Heart right ventricle (tissue), 16 donors: ENCODE results near the gene NR5A1. TPM values are rescaled to one million over a fixed set of nuclear protein-coding genes. Genes with fewer than 3 reads are reported as not detected.

Experiments
- ATAC-seq, 8 donors: fragments of 200-7000 bp; cut with Tn5 transposase; one replicate each; pipeline ENCODE4 v1.9.1; 2020; ENCODE audit warnings: mild to moderate bottlenecking in 8 of 8, moderate library complexity in 8 of 8, moderate number of reproducible peaks in 1 of 8
- DNase-seq, 2 donors: peaks; one replicate each; pipeline ENCODE4 v3.0.0-alpha.2; 2020
- H3K27ac ChIP-seq, 10 donors: fragments of 200-600 bp; sonication (generic) in 2 of 10; one replicate each; pipeline versions ENCODE4 v1.5.0 to v1.8.0; 2020 to 2022; ENCODE audit warnings: mild to moderate bottlenecking in 3 of 10
- H3K27me3 ChIP-seq, 7 donors: fragments of 200-600 bp; one replicate each; pipeline ENCODE4 v1.8.0; 2021 to 2022; ENCODE audit warnings: mild to moderate bottlenecking in 2 of 7
- H3K36me3 ChIP-seq, 9 donors: fragments of 200-600 bp; sonication (generic) in 1 of 9; one replicate each; pipeline versions ENCODE4 v1.5.0 to v1.8.0; 2020 to 2022; ENCODE audit warnings: mild to moderate bottlenecking in 2 of 9
- H3K4me1 ChIP-seq, 9 donors: fragments of 200-600 bp; sonication (generic) in 1 of 9; one replicate each; pipeline versions ENCODE4 v1.5.0 to v1.8.0; 2020 to 2022; ENCODE audit warnings: mild to moderate bottlenecking in 4 of 9
- H3K4me3 ChIP-seq, 10 donors: fragments of 200-600 bp; sonication (generic) in 2 of 10; one replicate each; pipeline versions ENCODE4 v1.5.0 to v1.8.0; 2020 to 2022; ENCODE audit warnings: mild to moderate bottlenecking in 7 of 10, moderate library complexity in 2 of 10
- H3K9me3 ChIP-seq, 11 donors: fragments of 200-600 bp in 10 of 11; sonication (generic) in 2 of 11; one replicate each; pipeline versions ENCODE4 v1.5.0 to v1.8.0; 2013 to 2022; ENCODE audit warnings: mild to moderate bottlenecking in 2 of 11, control low read depth in 1 of 11, moderate library complexity in 1 of 11
- WGBS, 2 donors: extraction: QIAGEN DNeasy Blood & Tissue Kit; methylation state at CpG; one replicate each; pipeline ENCODE4 v1.1.7; 2013; ENCODE audit warnings: inconsistent platforms in 1 of 2; 5-methylcytosine and 5-hydroxymethylcytosine counted together
- intact Hi-C, 10 donors: fragments of 100-400 bp; cut with DNase I; formaldehyde crosslinking; loops; one replicate each; pipeline versions ENCODE4 v1.11.1 to v1.14.2; 2022
- polyA plus RNA-seq, 2 donors: library from polyadenylated mRNA; stranded (reverse); fragments of 200-250 nt; gene quantifications; one replicate each; pipeline ENCODE4 v1.2.3, GENCODE V29; 2013
- total RNA-seq, 10 donors: library from RNA; stranded (reverse); fragmentation: NEBNext Ultra II Directional in 3 of 10; extraction: Animal tissue kit (Norgen Biotek cat#: 25700) in 3 of 10; gene quantifications; one replicate each; pipeline versions ENCODE4 v1.2.1 to v1.2.4, GENCODE V29; 2021 to 2023
- TF ChIP-seq, protein P1 (sequence below), 9 donors: fragments of 200-600 bp; sonication (generic) in 2 of 9; IDR thresholded peaks; one replicate each; pipeline versions ENCODE4 v1.5.0 to v1.8.0; 2021 to 2022; ENCODE audit warnings: antibody characterized with exemption in 9 of 9, mild to moderate bottlenecking in 5 of 9, moderate library complexity in 1 of 9
- donor health status: Arrhythmogenic right ventricular cardiomyopathy.
- donor health status: ischemic (EF 13 %, LVEDD 7.1; RV severe dilation, severe dysfunction).
- donor health status: healthy with polysubstance abuse.
- donor health status: DM: no; HTN: yes; CAD: no.
- donor health status: DM: no; HTN: no; CAD: no.
- donor health status: ischemic (EF 25% LVEDD 6.9; RV normal size, moderate dysfunction).
- donor health status: ischemic (EF 25% LVEDD 5.7; RV mildly dilated, moderate dysfunction).
- donor health status: healthy.
- donor health status: DM: yes; HTN: yes; CAD: no.
- donor health status: Ischemic cardiomyopathy.
- donor health status: ischemic (EF 35%, LVEDD 5.7; RV mildly dilated, moderate dysfunction).
- donor health status: nonischemic (EF 11% LVEDD 7.7; RV severe dilation, severe dysfunction).
- donor health status: DM: yes; HTN: yes; CAD: no.
- donor health status: PGD.
- donor health status: ischemic (EF 29% LVEDD 5.4; RV normal size, mild dysfunction).
- donor health status: nonischemic (EF 23%, LVEDD 6.1; RV moderate dilation, normal function).

The NR5A1 gene
- total and polyA plus RNA-seq, 12 donors: 0.01 to 0.15 TPM; not detected in 10

DNA sequence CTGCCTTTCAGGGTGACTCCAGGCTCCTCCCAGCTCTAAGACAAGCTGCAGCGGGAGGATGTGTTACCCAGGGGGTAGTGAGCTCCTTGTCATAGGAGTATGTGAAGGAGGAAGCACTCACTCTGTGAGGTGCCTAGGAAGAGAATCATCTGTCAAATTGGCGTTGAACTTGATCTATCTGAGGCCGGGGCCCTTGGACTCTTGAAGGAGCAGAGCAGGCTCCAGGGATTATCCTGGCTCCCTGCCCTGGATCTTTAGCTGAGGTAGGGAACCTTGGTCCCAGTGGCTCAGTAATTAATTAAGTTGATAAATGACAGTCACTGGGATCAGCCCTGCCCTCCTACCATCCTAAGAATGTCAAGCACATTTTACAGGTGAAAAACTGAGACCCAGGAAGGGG is 41.5 kb downstream of the NR5A1 start:
- Histone ChIP-seq H3K4me1 (no peaks in the 10 kb centered on the region), H3K36me3 (no peaks in the 10 kb centered on the region), H3K27me3 (peaks cover 0 to 22% (median 7%) of the 10 kb centered on the region in 7 donors), H3K4me3 (no peak overlapping the region), H3K27ac (no peak overlapping the region), H3K9me3 (peaks cover 0 to 9% (median 0%) of the 10 kb centered on the region in 11 donors)
- ATAC-seq (no peak), DNase-seq (no peak)
- intact Hi-C loops: no loop called here
- 65 to 72% methylated on average over 3 of the region's 3 CpGs for WGBS, 2 donors
- TF ChIP-seq, protein P1, sequence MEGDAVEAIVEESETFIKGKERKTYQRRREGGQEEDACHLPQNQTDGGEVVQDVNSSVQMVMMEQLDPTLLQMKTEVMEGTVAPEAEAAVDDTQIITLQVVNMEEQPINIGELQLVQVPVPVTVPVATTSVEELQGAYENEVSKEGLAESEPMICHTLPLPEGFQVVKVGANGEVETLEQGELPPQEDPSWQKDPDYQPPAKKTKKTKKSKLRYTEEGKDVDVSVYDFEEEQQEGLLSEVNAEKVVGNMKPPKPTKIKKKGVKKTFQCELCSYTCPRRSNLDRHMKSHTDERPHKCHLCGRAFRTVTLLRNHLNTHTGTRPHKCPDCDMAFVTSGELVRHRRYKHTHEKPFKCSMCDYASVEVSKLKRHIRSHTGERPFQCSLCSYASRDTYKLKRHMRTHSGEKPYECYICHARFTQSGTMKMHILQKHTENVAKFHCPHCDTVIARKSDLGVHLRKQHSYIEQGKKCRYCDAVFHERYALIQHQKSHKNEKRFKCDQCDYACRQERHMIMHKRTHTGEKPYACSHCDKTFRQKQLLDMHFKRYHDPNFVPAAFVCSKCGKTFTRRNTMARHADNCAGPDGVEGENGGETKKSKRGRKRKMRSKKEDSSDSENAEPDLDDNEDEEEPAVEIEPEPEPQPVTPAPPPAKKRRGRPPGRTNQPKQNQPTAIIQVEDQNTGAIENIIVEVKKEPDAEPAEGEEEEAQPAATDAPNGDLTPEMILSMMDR (IDR thresholded peaks at IDR 0.05): no peak

DNA sequence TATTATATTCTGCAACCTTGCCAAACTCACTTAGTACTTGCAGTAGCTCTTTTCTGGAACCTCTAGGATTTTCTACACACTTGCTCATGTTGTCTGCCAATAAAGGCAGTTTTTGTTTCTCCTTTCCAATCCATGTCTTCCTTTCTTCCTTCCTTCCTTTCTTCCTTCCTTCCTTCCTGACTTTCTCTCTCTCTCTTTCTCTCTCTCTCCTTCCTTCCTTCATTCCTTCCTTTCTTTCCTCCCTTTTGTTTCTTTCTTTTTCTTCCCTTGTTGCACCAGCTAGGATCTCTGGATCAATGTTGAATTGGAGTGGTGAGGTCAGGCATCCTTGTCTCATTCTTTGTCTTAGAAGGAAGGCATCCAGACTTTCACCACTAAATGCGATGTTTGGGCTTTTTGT is 44.5 kb downstream of the NR5A1 start:
- no peak overlapping the region for H3K4me3 ChIP-seq
- no peak overlapping the region for H3K27ac ChIP-seq
- ATAC-seq: no peak
- TF ChIP-seq, protein P1 (IDR thresholded peaks at IDR 0.05): no peak
- WGBS, 2 donors: 91 to 94% methylated on average over 1 of the region's 1 CpG
- peaks cover 0 to 15% (median 0%) of the 10 kb centered on the region in 7 donors for H3K27me3 ChIP-seq
- H3K4me1 ChIP-seq: no peaks in the 10 kb centered on the region
- DNase-seq: no peak
- intact Hi-C loops: no loop called here
- H3K9me3 ChIP-seq: peaks cover 0 to 12% (median 0%) of the 10 kb centered on the region in 11 donors
- no peaks in the 10 kb centered on the region for H3K36me3 ChIP-seq

DNA sequence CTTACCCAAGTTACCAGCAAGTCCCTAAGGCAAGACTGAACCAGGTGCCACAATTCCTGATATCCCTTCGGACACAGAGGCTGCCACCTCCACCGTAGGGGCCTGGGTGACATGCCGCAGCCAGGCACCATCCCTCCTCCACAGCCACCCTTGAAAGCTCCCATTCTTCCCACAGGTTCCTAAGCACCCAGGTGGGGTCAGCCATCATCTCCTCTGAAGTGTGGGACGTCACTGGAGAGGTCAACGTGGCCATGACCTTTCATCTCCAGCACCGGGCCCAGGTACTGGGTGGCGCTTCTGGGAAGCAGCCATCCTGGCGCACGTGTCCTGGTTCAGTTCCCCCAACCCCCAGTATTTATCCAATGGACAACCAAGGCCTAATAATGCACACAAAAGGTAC is 48.8 kb downstream of the NR5A1 start:
- TF ChIP-seq, protein P1 (IDR thresholded peaks at IDR 0.05): no peak
- no peak for ATAC-seq
- H3K4me1 ChIP-seq: peaks cover 0 to 1% (median 0%) of the 10 kb centered on the region in 9 donors
- peaks cover 0 to 19% (median 13%) of the 10 kb centered on the region in 7 donors for H3K27me3 ChIP-seq
- H3K36me3 ChIP-seq: no peaks in the 10 kb centered on the region
- no peak overlapping the region for H3K27ac ChIP-seq
- no peak overlapping the region for H3K4me3 ChIP-seq
- intact Hi-C loops: no loop called here
- no peak for DNase-seq
- 84 to 90% methylated on average over 9 of the region's 9 CpGs for WGBS, 2 donors
- H3K9me3 ChIP-seq: peaks cover 0 to 12% (median 0%) of the 10 kb centered on the region in 11 donors

DNA sequence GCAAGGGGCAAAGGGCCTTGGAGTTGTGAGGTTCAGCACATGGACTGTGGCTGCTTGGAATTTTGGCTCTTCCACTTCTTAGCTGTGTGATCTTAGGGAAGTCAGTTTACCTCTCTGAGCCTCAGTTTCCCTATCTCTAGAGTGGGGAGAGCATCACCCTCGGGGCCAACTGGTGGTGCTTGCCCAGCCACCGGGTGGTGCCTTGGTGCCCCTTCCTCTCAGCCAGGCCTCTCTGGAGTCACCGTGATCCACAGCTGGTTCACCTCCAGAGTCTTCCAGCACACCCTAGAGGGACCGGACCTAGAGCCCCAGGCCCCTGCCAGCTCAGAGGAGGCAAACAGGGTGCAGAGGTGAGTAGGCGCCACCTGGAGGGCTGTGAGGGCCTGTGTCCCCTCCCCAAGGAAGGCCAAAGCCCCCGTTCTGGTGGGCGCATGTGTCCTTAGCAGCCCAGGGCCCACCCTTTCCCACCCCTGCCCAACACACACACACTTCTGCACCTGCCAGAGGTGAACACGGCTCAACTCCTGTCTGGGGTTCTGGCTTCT is 49.2 kb downstream of the NR5A1 start:
- H3K4me1 ChIP-seq: peaks cover 0 to 3% (median 0%) of the 10 kb centered on the region in 9 donors
- H3K4me3 ChIP-seq: no peak overlapping the region
- DNase-seq (no peak), ATAC-seq (peak in 1 of 8 donors; percentile 10)
- H3K9me3 ChIP-seq: peaks cover 0 to 12% (median 0%) of the 10 kb centered on the region in 11 donors
- 80 to 81% methylated on average over 8 of the region's 8 CpGs for WGBS, 2 donors
- TF ChIP-seq, protein P1 (IDR thresholded peaks at IDR 0.05): no peak
- peaks cover 4 to 24% (median 18%) of the 10 kb centered on the region in 7 donors for H3K27me3 ChIP-seq
- intact Hi-C loops: no loop called here
- H3K36me3 ChIP-seq: no peaks in the 10 kb centered on the region
- no peak overlapping the region for H3K27ac ChIP-seq
